Fibroblast of lung (primary cell): Measurements from ENCODE around the gene KRT7.

ENCODE experiments used
- EZH2 ChIP-seq: IDR thresholded peaks from 2 replicates; pipeline ENCODE4 v1.5.1; 2012; ENCODE audit warnings: low read length, control low read depth, mild to moderate bottlenecking; ENCODE audit errors: missing control alignments
- TF ChIP-seq, protein P1 (sequence below), 2 donors: IDR thresholded peaks in 1 of 2; conservative IDR thresholded peaks in 1 of 2; 1 replicate in 1 of 2; 2 replicates in 1 of 2; pipeline ENCODE4 v1.5.1; 2011 to 2012; ENCODE audit warnings: low read length in 2 of 2, control low read depth in 1 of 2, inconsistent platforms in 1 of 2, low read depth in 1 of 2, mild to moderate bottlenecking in 1 of 2

DNA sequence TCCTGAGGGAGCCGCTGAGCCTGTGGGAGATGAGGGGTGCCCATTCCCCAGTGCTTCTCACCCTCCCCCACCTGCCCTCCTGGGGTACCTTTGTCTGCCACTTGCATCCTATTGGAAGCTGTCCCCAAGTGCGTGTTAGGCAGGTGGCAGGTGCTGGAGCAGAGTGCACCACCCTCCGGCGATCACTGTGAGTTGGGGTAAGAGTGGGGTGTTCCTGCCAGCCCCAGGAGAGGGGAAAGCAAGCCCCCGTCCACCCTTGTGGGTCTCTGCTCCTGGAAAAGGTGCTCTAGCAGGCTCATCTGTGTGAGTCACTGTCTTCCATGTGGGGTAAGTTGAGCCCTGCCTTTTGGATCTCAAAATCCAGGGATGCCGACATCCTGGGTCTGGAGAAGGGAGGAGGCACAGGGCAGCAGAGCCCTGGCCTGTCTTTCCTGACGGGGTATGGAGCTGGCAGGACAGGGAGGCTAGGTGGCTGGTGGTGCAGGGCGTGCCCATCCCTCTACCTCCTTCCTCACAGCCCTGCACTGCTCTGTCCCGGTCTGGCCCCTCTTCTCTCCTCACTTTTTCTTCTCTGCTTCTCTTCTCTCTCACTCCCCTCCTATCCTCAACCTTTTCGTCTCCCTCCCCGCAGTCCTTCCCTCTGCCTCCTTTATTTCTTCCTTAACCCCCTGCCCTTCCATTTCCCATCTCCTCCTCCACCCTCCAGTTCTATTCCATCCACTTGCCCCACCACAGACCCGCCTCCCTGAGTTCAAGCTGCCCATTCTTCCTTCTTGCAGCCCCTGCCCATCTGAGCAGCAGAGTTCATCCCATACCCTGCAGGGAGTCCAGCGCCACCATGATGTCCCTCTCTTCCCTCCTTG lies 20.1 kb upstream of the KRT7 start:
- TF ChIP-seq, protein P1, sequence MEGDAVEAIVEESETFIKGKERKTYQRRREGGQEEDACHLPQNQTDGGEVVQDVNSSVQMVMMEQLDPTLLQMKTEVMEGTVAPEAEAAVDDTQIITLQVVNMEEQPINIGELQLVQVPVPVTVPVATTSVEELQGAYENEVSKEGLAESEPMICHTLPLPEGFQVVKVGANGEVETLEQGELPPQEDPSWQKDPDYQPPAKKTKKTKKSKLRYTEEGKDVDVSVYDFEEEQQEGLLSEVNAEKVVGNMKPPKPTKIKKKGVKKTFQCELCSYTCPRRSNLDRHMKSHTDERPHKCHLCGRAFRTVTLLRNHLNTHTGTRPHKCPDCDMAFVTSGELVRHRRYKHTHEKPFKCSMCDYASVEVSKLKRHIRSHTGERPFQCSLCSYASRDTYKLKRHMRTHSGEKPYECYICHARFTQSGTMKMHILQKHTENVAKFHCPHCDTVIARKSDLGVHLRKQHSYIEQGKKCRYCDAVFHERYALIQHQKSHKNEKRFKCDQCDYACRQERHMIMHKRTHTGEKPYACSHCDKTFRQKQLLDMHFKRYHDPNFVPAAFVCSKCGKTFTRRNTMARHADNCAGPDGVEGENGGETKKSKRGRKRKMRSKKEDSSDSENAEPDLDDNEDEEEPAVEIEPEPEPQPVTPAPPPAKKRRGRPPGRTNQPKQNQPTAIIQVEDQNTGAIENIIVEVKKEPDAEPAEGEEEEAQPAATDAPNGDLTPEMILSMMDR (conservative IDR thresholded peaks at IDR 0.05 in 1 of 2, IDR thresholded peaks at IDR 0.05 in 1 of 2; ENCODE audit: low read depth in 1 of 2, low read length in 2 of 2) = no peak
- TF ChIP-seq EZH2 = no peak
